ENCODE data around the gene KCNJ6.

- TF ChIP-seq JUND (IDR thresholded peaks at IDR 0.05; ENCODE audit: low read length), result no peak
- no peak for TF ChIP-seq EZH2 (IDR thresholded peaks at IDR 0.05; ENCODE audit: low read depth, low read length, severe bottlenecking)
- no peak for TF ChIP-seq POLR2A (IDR thresholded peaks at IDR 0.05; ENCODE audit: control extremely low read depth in 1 of 2, low read depth in 2 of 2, low read length in 2 of 2)
- no peak for TF ChIP-seq SIN3A (conservative IDR thresholded peaks at IDR 0.05 in 1 of 2, IDR thresholded peaks at IDR 0.05 in 1 of 2; ENCODE audit: low read depth in 1 of 2, low read length in 2 of 2)
- TF ChIP-seq SAP30 (IDR thresholded peaks at IDR 0.05; ENCODE audit: insufficient read depth, insufficient replicate concordance, low read length), result no peak
- no peak for TF ChIP-seq ZNF274 (IDR thresholded peaks at IDR 0.05; ENCODE audit: borderline replicate concordance, extremely low read depth, low read length)
- TF ChIP-seq, protein P1, sequence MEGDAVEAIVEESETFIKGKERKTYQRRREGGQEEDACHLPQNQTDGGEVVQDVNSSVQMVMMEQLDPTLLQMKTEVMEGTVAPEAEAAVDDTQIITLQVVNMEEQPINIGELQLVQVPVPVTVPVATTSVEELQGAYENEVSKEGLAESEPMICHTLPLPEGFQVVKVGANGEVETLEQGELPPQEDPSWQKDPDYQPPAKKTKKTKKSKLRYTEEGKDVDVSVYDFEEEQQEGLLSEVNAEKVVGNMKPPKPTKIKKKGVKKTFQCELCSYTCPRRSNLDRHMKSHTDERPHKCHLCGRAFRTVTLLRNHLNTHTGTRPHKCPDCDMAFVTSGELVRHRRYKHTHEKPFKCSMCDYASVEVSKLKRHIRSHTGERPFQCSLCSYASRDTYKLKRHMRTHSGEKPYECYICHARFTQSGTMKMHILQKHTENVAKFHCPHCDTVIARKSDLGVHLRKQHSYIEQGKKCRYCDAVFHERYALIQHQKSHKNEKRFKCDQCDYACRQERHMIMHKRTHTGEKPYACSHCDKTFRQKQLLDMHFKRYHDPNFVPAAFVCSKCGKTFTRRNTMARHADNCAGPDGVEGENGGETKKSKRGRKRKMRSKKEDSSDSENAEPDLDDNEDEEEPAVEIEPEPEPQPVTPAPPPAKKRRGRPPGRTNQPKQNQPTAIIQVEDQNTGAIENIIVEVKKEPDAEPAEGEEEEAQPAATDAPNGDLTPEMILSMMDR (IDR thresholded peaks at IDR 0.05; ENCODE audit: control extremely low read depth in 1 of 3, insufficient read depth in 1 of 3, low read depth in 1 of 3, low read length in 3 of 3), result no peak
These were observed 158.5 kb downstream of the KCNJ6 start for GRCh38 chr21:37757606-37758376.
